ENCODE measurements around the gene SCO1.

Gene SCO1

GRCh38 chr17:10739386-10739785 is 42.1 kb upstream of the SCO1 start:
- H3K4me3 ChIP-seq (replicated peaks; ENCODE audit: low read depth, low read length) = no peak overlapping the region
- TF ChIP-seq, protein P1, sequence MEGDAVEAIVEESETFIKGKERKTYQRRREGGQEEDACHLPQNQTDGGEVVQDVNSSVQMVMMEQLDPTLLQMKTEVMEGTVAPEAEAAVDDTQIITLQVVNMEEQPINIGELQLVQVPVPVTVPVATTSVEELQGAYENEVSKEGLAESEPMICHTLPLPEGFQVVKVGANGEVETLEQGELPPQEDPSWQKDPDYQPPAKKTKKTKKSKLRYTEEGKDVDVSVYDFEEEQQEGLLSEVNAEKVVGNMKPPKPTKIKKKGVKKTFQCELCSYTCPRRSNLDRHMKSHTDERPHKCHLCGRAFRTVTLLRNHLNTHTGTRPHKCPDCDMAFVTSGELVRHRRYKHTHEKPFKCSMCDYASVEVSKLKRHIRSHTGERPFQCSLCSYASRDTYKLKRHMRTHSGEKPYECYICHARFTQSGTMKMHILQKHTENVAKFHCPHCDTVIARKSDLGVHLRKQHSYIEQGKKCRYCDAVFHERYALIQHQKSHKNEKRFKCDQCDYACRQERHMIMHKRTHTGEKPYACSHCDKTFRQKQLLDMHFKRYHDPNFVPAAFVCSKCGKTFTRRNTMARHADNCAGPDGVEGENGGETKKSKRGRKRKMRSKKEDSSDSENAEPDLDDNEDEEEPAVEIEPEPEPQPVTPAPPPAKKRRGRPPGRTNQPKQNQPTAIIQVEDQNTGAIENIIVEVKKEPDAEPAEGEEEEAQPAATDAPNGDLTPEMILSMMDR (IDR thresholded peaks at IDR 0.05; ENCODE audit: low read depth, low read length, missing control alignments) = no peak
- no peak for DNase-seq (ENCODE audit: extremely low read depth, low read depth)

- no peak for DNase-seq (ENCODE audit: extremely low read depth, low read depth)
- H3K4me3 ChIP-seq (replicated peaks; ENCODE audit: low read depth, low read length) = no peak overlapping the region
- TF ChIP-seq, protein P1 (IDR thresholded peaks at IDR 0.05; ENCODE audit: low read depth, low read length, missing control alignments) = no peak
Observed at GRCh38 chr17:10738521-10739258, 41.4 kb upstream of the SCO1 start.

- no peak overlapping the region for H3K4me3 ChIP-seq (replicated peaks; ENCODE audit: low read depth, low read length)
- TF ChIP-seq, protein P1 (IDR thresholded peaks at IDR 0.05; ENCODE audit: low read depth, low read length, missing control alignments) = no peak
- no peak for DNase-seq (ENCODE audit: extremely low read depth, low read depth)
Observed at GRCh38 chr17:10737736-10738135, 40.4 kb upstream of the SCO1 start.

GRCh38 chr17:10737168-10737622 is 39.9 kb upstream of the SCO1 start:
- H3K4me3 ChIP-seq (replicated peaks; ENCODE audit: low read depth, low read length) = no peak overlapping the region
- DNase-seq (ENCODE audit: extremely low read depth, low read depth) = no peak
- TF ChIP-seq, protein P1 (IDR thresholded peaks at IDR 0.05; ENCODE audit: low read depth, low read length, missing control alignments) = peak; percentile 77

DNA sequence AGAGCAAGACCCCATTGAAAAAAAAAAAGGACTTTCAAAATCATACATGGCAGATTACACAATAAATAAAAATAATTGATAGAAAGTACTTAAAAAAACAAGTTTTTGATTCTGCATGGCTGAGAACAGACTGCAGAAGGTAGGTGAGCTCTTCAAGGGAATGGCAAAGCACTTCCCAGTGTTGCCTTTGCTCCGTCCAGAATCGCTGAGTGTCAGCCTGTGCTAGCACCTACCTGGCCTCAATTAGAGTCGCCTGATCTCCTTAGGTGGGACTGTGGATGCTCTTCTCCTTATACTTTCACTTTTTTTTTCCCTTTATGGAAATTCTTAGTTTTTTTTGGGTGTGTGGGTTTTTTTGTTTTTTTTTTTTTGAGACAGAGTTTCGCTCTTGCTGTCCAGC is 38.5 kb upstream of the SCO1 start:
- H3K4me3 ChIP-seq (replicated peaks; ENCODE audit: low read depth, low read length) = no peak overlapping the region
- TF ChIP-seq, protein P1 (IDR thresholded peaks at IDR 0.05; ENCODE audit: low read depth, low read length, missing control alignments) = no peak
- DNase-seq (ENCODE audit: extremely low read depth, low read depth) = no peak

GRCh38 chr17:10735251-10735650 is 37.9 kb upstream of the SCO1 start:
- DNase-seq (ENCODE audit: extremely low read depth, low read depth) = no peak
- H3K4me3 ChIP-seq (replicated peaks; ENCODE audit: low read depth, low read length) = no peak overlapping the region
- TF ChIP-seq, protein P1 (IDR thresholded peaks at IDR 0.05; ENCODE audit: low read depth, low read length, missing control alignments) = no peak

All from HFF-Myc (cell line).